HG02840 (cell line): ENCODE measurements around the gene RPTOR.
A peak's percentile ranks its signal among the peaks of the same experiment; 100 is the strongest.

Experiments used
- ATAC-seq: cut with Tn5 transposase; IDR thresholded peaks from one replicate; pipeline ENCODE4 v1.9.1; 2021; ENCODE audit warnings: mild to moderate bottlenecking, moderate library complexity, moderate number of reproducible peaks; ENCODE audit not compliant: unreplicated experiment, low FRiP score

Gene RPTOR

GRCh38 chr17:80770881-80771611 lies 226.4 kb downstream of the RPTOR start:
- ATAC-seq = no peak

- no peak for ATAC-seq
Observed at GRCh38 chr17:80771612-80772005, 227.0 kb downstream of the RPTOR start.

- ATAC-seq = no peak
Observed at GRCh38 chr17:80772906-80773242, 228.2 kb downstream of the RPTOR start.

GRCh38 chr17:80773243-80773991 lies 228.8 kb downstream of the RPTOR start:
- no peak for ATAC-seq

GRCh38 chr17:80774146-80774545 lies 229.5 kb downstream of the RPTOR start:
- ATAC-seq = no peak

- no peak for ATAC-seq
Observed at GRCh38 chr17:80774643-80775281, 230.1 kb downstream of the RPTOR start.

GRCh38 chr17:80775863-80776262 lies 231.2 kb downstream of the RPTOR start:
- no peak for ATAC-seq

- no peak for ATAC-seq
Observed at GRCh38 chr17:80777274-80777673, 232.6 kb downstream of the RPTOR start.

GRCh38 chr17:80778716-80779115 lies 234.1 kb downstream of the RPTOR start:
- no peak for ATAC-seq

- no peak for ATAC-seq
Observed at GRCh38 chr17:80779336-80779735, 234.7 kb downstream of the RPTOR start.

GRCh38 chr17:80779961-80780380 lies 235.3 kb downstream of the RPTOR start:
- no peak for ATAC-seq

- peak; percentile 54 for ATAC-seq
Observed at GRCh38 chr17:80780381-80781198, 236.0 kb downstream of the RPTOR start.

GRCh38 chr17:80781211-80781610 lies 236.6 kb downstream of the RPTOR start:
- ATAC-seq = no peak

GRCh38 chr17:80781807-80782277 lies 237.2 kb downstream of the RPTOR start:
- ATAC-seq = no peak

- ATAC-seq = no peak
Observed at GRCh38 chr17:80782536-80783427, 238.1 kb downstream of the RPTOR start.

GRCh38 chr17:80783486-80783885 lies 238.8 kb downstream of the RPTOR start:
- ATAC-seq = no peak

- no peak for ATAC-seq
Observed at GRCh38 chr17:80783971-80784370, 239.3 kb downstream of the RPTOR start.

- ATAC-seq = no peak
Observed at GRCh38 chr17:80785477-80786178, 241.0 kb downstream of the RPTOR start.

GRCh38 chr17:80786470-80786869 lies 241.8 kb downstream of the RPTOR start:
- ATAC-seq = no peak
